Stimulated activated CD4-positive, alpha-beta T cell treated with anti-CD3 and anti-CD28 coated beads, Interleukin-15, amount 100 ng/mL, for 1 hour (primary cell): ENCODE measurements around the gene LAMC2.
"Not testable (repeated sequence)": the region's sequence is repeated elsewhere in the genome, so short reads cannot be mapped to it uniquely, and the experiment has no call there.

Experiments used
- DNase-seq, 2 donors: peaks; one replicate each; pipeline ENCODE4 v3.0.0-alpha.2; 2020; ENCODE audit warnings: low read depth in 1 of 2, low spot score in 1 of 2

The LAMC2 gene

DNA sequence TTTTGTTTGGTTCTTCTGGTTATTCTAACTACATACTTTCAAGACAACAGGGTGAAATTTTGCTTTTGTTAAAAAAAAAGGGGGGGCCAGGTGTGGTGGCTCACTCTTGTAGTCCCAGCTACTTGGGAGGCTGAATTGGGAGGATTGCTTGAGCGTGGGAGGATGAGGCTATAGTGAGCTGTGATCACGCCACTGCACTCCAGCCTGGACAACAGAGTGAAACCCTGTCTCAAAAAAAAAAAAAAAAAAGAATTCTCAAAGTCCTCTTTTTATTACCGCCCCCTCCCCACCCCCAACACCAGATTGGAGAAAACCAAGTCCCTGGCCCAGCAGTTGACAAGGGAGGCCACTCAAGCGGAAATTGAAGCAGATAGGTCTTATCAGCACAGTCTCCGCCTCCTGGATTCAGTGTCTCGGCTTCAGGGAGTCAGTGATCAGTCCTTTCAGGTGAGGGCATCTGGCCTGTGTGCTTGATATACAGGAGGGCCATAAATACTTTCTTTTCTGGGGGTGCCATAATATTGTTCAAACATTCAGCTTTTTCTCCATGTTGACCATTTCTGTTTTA lies 50.2 kb downstream of the LAMC2 start:
- DNase-seq: no peak

DNA sequence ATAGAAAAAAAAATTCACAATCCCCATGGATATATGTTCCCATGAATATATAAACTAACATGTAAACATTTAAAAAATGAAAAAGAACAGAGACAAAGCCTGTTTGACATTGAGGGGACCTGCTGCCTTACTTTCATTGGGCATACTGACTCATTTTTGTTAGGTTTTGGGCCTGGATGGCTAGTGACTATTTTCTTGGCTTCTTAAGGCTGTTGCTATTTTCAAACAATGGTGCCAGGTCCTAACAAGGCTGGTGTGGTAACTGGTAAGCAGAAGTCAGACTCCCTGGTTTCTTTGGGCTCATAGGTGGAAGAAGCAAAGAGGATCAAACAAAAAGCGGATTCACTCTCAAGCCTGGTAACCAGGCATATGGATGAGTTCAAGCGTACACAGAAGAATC lies 51.0 kb downstream of the LAMC2 start:
- no peak for DNase-seq

DNA sequence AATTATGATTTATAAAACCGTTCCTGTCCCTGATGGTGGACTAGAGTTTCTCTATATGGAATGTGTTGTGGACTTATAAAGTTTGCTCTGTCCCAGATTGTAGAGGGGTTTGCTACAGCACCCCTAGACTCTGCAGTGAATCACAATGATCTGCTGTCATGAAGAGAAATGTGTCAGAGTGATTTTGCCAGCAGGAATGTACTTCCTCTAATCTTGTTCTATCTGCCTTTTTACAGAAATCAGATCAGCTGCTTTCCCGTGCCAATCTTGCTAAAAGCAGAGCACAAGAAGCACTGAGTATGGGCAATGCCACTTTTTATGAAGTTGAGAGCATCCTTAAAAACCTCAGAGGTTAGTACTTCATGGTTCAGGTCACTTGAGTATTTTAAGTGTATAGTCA lies 52.0 kb downstream of the LAMC2 start:
- DNase-seq: no peak

DNA sequence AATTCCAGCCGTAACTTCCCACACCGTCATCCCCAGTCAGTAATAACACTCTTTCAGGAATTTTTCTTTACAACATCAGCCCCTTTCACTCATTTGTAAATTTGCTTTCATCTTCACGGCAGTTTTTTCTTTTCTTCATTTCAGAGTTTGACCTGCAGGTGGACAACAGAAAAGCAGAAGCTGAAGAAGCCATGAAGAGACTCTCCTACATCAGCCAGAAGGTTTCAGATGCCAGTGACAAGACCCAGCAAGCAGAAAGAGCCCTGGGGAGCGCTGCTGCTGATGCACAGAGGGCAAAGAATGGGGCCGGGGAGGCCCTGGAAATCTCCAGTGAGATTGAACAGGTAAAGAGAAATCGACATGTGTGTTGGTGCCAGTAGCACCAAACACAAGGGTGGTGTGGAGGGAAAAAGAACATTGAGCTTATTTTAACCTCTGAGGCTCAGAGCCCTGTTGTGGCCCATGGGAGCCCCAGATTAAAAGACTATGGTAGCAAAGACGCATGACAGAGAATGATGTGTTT lies 53.2 kb downstream of the LAMC2 start:
- DNase-seq: no peak

DNA sequence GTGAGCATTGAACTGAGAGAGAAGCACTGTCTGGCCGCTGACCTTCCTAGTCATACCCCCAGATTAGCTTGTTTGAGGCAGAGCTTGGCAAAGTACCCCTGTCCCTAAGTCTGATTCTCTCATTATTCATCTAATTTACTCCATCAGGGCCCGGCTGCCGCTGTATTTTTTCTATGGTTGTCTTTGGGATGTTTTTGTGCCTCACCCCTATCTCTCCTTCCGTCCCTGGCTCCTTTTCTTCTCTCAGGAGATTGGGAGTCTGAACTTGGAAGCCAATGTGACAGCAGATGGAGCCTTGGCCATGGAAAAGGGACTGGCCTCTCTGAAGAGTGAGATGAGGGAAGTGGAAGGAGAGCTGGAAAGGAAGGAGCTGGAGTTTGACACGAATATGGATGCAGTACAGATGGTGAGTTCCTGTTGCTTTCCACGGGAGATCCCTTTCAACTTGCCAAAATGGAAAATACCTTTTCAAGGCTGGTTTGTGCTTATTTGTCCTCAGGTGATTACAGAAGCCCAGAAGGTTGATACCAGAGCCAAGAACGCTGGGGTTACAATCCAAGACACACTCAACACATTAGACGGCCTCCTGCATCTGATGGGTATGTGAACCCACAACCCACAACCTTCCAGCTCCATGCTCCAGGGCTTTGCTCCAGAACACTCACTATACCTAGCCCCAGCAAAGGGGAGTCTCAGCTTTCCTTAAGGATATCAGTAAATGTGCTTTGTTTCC lies 53.9 kb downstream of the LAMC2 start:
- no peak for DNase-seq

DNA sequence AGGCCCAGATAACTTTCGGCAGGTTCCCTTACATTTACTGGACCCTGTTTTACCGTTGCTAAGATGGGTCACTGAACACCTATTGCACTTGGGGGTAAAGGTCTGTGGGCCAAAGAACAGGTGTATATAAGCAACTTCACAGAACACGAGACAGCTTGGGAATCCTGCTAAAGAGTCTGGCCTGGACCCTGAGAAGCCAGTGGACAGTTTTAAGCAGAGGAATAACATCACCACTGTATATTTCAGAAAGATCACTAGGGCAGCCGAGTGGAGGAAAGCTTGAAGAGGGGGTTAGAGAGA lies 54.4 kb downstream of the LAMC2 start:
- DNase-seq: no peak

DNA sequence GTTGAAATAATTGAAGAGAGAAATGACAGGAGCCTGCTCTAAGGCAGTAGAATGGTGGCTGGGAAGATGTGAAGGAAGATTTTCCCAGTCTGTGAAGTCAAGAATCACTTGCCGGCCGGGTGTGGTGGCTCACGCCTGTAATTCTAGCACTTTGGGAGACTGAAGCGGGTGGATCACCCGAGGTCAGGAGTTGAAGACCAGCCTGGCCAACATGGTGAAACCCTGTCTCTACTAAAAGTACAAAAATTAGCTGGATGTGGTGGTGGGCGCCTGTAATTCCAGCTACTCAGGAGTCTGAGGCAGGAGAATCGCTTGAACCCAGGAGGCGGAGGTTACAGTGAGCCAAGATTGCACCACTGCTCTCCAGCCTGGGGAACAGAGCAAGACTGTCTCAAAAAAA lies 54.8 kb downstream of the LAMC2 start:
- not testable (repeated sequence) for DNase-seq

DNA sequence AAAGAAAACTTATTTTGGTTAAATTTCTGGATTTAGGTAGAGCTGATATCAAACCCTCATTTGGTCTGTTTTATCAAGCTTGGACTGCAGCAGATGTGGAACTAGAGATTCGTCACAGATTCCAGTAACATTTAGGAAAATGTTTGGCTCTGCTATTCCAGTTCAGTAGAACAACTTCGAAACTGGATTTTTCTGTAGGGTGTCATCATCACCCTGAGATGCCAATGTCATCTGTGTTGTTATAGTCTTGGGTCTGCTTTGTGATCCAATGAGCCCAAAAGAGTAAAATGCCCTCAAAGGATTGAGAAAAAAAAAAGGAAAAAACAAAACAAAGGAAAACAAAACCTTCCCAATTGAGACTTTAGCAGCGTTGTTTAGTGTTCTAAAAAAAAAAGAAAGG lies 55.4 kb downstream of the LAMC2 start:
- DNase-seq: no peak

DNA sequence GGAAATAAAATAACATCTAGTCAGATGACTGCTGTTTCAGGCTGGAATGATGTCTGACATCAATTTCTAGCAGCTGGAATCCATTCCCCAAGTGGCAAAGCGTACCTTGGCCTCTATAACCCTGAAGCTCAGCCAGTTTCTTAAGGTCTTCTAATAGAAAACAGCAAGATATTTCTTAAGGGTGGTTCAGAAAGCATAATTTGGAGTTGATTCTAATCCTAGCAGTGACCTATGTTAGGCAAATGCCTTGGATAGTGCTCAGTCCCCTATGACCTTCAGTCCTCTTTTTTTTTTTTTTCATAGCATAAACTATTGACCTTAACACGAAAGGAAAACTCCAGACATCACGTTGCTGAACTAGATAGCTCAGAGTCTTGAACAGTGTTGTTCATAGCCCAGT lies 56.5 kb downstream of the LAMC2 start:
- DNase-seq: no peak

DNA sequence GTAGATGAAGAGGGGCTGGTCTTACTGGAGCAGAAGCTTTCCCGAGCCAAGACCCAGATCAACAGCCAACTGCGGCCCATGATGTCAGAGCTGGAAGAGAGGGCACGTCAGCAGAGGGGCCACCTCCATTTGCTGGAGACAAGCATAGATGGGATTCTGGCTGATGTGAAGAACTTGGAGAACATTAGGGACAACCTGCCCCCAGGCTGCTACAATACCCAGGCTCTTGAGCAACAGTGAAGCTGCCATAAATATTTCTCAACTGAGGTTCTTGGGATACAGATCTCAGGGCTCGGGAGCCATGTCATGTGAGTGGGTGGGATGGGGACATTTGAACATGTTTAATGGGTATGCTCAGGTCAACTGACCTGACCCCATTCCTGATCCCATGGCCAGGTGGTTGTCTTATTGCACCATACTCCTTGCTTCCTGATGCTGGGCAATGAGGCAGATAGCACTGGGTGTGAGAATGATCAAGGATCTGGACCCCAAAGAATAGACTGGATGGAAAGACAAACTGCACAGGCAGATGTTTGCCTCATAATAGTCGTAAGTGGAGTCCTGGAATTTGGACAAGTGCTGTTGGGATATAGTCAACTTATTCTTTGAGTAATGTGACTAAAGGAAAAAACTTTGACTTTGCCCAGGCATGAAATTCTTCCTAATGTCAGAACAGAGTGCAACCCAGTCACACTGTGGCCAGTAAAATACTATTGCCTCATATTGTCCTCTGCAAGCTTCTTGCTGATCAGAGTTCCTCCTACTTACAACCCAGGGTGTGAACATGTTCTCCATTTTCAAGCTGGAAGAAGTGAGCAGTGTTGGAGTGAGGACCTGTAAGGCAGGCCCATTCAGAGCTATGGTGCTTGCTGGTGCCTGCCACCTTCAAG lies 57.3 kb downstream of the LAMC2 start:
- DNase-seq: no peak

DNA sequence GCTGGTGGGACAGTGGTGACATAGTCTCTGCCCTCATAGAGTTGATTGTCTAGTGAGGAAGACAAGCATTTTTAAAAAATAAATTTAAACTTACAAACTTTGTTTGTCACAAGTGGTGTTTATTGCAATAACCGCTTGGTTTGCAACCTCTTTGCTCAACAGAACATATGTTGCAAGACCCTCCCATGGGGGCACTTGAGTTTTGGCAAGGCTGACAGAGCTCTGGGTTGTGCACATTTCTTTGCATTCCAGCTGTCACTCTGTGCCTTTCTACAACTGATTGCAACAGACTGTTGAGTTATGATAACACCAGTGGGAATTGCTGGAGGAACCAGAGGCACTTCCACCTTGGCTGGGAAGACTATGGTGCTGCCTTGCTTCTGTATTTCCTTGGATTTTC lies 58.4 kb downstream of the LAMC2 start:
- DNase-seq: no peak

DNA sequence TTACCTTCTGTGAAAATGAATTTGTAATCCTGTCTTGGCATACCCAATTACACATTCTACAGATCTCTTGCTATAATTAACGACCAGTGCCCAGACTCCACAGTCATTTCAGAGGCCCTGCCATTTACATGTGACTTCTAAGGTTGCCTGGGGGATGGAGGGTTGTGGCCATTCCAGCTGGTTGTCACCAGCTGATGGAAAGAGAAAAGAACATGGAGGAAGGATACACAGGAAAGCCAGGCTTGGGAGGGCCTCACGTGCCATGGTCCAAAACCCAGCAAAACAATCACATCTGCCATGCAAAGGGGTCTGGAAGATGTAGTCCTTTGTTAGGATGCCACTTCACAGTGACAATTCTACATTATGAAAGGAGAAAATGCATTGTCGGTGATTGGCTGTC lies 59.3 kb downstream of the LAMC2 start:
- DNase-seq: no peak

DNA sequence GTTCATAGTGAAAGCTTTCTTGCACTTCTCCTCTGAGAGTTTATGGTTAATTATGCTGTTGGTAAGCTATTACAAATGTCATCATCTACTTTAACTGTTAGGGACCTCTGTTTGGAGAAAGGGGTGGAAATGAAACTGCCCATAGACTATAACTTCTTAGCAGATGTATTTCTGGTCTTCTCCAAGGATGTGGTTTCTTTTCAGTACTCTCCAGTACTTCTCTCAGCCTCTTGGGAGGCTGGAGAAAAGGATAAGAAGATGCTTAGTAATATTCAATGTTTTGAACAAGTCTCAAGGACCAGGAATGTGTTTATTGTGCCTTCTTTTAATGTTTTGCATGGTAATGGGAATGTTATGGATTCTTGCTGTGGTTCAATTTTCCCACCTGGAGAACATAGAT lies 60.4 kb downstream of the LAMC2 start:
- DNase-seq: no peak

DNA sequence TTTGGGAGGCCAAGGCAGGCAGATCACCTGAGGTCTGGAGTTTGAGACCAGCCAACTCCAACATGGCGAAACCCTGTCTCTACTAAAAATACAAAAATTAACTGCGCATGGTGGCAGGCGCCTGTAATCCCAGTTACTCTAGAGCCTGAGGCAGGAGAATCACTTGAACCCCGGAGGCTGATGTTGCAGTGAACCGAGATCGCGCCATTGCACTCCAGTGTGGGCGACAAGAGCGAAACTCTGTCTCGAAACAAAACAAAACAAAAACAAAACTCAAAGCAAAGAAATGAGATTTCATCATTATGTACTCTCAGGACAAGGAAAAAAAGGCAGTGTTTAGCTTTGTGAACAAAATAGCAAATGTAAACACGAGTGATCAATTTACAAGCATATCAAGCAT lies 61.0 kb downstream of the LAMC2 start:
- DNase-seq: no peak

DNA sequence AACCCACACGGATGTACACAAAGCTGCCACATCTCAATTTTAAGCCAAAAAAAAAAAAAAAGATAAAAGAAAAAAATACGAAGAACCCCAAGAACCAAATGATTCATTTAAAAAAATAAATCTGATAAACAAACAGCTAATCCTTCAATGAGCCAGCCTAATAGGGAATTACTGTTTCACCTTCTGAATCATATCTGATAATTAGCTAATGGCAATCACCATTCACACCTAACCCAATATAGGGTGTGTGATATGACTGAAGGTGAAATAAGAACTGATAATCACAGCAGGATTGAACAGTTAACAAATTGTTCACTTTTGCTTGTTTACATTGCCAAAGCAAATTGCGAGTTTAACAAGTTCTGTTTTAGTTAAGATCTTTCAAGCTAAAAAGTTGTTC lies 61.4 kb downstream of the LAMC2 start:
- DNase-seq: no peak

DNA sequence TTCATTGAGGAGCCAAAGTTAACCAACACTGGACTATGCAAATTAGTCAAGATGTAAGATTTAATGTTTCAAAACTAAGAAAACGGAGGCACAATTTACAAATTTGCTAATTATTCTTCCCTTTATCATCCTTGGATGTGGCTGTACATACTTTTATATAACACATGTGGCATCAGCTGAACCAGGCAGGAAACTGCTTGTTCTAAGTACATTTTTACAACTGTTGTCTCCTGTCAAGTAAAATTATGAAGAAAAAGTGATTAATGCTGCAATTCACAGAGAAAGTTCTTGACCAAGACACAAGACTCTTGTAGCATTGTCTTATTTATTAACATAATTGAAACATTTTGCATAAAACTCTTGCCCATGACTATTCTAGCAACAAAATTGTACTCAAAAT lies 61.9 kb downstream of the LAMC2 start:
- DNase-seq: no peak

DNA sequence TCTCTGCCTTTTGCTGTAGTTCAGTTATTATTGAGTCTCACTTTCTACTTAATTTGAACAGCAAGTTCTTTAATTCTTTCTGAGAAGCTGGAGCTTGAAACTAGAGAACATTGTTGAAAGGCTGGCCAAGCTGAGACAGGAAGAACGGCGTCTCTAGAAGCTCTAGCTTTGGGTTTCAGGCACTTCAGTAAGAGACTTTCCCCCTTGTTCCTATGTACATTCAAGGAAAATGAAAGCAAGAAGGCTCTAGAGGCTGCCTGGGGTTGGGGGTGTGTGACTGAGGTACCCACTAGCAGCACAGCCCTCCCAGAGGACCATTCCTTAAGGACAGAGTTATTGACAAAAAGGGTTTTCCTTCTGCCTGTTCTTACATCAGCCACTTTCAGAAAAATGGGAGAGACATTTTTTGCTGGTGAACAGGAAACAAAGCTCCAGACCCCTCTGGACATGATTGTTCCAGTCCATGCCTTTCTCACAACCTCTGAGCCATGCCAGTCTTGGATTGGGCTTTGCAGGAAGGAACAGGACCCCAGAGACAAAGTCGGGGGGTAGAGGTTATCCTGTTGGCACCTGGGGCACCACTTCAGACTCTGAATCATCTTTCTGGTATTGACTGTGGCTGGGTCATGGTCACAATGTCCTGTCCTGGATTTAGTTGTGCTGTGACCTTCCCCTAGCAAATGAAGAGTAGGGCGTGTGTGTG lies 63.1 kb downstream of the LAMC2 start:
- no peak for DNase-seq

DNA sequence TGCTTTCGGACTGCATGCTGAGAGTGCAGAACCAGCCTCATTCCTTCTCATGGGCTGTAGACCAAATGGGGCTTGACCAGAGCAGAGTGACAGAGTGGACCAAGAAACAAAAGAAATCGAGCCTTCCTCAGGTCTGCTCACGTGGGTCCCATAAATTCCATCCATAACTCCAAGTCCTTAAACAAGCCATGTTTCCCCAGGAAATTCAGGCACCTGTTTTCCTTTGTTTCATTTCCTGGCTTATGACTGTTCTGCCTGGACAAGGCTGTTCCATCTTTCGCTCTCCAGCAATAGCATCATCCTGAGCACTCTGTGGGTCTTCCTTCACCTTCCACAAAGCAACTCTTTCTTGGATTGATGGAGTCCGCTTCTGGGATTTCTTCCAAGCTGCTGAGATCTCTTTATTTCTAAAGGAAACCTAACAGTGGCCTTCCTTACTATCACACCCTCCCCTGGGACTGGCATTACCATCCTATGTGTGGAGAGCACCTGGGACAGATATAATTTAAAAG lies 63.9 kb downstream of the LAMC2 start:
- no peak for DNase-seq

DNA sequence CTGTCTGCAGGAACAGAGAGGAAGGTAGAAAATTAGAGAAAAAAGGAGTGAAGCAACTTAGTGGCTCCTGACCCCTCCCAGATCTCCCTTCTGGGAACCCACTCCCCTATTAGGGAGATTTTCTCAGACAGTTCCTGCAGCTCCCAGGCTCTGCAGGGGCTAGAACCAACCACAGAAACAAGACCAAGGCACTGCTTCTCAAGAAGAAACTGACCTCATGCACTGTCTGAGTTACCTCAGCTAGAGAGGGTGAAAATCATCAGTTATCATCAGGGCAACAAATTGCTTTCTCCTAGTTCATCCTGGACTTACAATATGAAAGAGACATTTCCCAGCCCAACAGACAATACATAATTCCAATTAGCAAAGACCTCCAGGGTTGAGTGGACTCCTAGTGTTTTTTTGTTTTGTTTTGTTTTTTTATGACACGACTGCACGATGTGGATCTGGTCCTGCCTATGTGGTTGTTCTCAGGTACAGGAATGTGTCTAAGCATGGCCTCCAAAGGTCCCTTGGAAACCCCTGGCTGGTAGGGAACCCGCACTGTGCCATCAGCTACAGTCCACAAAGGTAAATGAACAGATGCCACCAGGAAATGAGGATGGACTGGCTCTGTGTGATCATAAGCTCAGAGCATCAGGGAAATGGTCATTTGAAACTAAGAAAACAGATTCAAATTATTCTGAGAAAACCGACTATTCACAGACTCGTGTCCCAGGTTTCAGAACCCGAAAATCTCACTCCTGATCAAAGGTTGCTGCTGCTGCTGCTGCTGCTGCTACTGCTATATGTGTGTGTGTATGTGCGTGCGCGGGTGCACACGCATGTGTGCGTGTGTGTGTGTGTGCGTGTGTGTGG lies 65.3 kb downstream of the LAMC2 start:
- DNase-seq: no peak

DNA sequence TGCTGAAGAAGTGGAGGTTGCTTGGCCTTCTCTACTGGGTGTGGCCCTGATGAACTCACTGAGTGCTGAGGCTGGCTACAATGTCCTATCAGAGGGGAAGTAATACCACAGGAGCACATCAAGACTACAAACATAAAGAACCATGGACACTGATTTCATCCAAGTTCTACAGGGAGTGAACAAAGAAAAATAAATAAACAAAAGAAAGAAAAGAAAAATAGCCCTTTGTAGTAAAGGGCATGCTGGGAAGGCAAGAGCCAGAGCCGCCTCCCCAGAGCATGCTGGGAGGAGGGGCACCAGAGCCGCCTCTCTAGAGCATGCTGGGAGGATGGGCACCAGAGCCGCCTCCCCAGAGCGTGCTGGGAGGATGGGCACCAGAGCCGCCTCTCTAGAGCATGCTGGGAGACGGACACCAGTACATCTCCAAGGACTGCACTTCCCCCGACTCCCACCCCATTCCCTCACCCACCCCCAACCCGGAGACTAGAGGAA lies 65.9 kb downstream of the LAMC2 start:
- DNase-seq: no peak
